ENCODE results near the gene SMAD9.

The SMAD9 gene

DNA sequence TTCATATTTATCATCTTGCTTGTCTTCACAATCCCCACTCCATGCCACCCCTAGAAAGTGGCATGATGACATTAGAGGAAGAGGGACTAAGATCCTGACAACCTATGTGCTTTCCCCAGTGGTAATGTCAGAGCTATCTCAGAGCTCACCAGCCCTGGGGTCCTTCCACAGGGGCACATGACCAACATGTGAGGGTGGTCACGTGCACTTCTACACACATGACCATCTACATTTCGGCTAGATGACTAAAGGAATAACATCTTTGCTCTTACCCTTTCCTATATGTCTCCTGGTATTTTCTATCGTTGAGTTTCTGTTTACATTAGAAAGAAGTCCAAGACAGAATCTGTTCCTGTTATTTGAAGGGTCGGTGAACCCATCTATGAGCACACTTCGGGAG lies 54.8 kb downstream of the SMAD9 start:
- no peak for DNase-seq (ENCODE audit: low read depth in 2 of 2)

- no peak for DNase-seq (ENCODE audit: low read depth in 2 of 2)
Observed at GRCh38 chr13:36862722-36863121, 57.3 kb downstream of the SMAD9 start.

DNA sequence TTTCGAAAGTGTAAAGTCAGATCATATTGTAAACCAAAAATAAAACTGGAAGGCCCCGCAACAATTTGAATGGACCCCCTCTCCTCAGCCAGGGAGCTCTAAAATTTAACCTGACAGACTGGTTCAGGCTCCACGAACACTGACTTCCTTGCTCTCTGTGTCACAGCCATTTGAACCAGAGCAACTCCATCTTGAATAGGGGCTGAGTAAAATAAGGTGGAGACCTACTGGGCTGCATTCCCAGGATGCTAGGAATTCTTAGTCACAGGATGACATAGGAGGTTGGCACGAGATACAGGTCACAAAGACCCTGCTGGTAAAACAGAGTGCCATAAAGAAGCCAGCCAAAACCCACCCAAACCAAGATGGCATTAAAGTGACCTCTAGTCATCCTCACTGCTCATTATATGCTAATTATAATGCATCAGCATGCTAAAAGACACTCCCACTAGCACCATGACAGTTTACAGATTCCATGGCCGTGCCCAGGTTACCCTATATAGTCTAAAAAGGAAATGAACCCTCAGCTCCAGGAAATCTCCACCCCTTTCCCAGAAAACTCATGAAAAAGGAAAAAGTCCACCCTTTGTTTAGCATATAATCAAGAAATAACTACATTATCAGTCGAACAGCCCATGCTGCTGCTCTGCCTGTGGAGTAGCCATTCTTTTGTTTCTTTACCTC lies 57.9 kb downstream of the SMAD9 start:
- no peak for DNase-seq (ENCODE audit: low read depth in 2 of 2)

DNA sequence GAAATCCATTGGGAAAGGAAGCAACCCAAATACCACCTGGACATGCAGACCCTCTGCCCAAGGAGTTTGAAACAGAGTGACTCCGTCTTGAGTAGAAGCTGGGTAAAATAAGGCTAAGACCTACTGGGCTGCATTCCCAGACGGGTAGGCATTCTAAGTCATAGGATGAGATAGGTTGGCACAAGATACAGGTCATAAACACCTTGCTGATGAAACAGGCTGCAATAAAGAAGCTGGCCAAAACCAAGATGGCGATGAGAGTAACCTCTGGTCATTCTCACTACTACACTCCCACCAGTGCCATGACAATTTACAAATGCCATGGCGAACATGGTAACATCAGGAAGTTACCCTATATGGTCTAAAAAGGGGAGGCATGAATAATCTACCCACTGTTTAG lies 60.8 kb downstream of the SMAD9 start:
- no peak for DNase-seq (ENCODE audit: low read depth in 2 of 2)

DNA sequence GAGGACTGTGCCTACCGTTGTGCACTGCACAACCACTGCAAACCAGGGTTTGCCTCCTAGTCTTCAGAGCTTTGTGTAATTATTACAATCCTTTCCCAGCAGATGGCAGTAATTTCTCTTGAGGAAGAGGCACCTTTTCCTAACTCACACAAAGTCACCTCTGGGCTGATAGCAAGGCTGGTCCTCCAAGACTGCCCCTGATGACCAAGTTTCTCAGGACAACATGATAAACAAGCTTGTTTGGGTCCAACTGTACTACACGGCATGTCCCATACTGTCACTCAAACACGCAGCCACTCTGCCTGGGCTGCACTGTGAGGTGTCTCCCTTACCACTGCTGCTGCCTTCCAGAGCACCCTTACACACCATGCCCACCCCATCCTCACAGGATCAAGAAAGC lies 61.7 kb downstream of the SMAD9 start:
- DNase-seq (ENCODE audit: low read depth in 2 of 2), result peak; percentile 20 to 28

GRCh38 chr13:36857253-36857652 lies 62.8 kb downstream of the SMAD9 start:
- DNase-seq (ENCODE audit: low read depth in 2 of 2), result no peak

GRCh38 chr13:36850790-36851438 lies 69.1 kb downstream of the SMAD9 start:
- DNase-seq (ENCODE audit: low read depth in 2 of 2), result no peak

- no peak for DNase-seq (ENCODE audit: low read depth in 2 of 2)
Observed at GRCh38 chr13:36848199-36848982, 71.6 kb downstream of the SMAD9 start.

DNA sequence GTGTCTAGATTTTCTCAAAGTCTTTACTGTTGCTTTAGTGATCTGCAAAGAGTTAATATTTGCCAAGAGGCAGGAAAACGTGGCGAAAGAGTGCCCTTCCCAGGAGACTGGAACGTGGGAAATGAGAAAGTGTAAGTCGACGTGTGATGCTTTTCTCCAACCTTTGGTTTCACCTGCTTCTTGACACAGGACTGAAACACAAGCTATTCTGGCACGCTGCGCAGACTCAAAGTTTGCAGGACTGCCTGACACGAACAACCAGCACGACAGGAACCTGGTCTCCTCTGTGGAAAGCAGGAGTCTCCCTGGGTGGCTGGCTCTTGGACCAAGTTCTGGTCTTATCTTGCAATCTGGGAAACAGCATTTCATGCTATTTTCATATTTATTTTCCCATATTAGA lies 72.4 kb downstream of the SMAD9 start:
- no peak for DNase-seq (ENCODE audit: low read depth in 2 of 2)

DNA sequence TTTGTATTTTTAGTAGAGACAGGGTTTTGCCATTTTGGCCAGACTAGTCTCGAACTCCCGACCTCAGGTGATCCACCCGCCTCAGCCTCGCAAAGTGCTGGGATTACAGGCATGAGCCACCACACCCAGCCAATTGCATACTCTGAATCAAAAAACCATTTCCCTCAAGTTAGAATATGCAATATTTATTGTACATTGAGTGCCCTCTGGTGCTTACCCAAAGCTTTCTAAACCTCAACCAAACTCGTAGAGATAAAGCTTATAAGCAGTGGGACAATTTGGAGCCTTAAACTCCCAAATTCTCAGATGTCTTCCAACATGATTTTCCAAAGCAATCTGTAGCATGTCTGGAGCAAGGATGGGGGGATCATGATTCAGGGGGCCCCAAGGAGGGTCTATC lies 78.6 kb downstream of the SMAD9 start:
- DNase-seq (ENCODE audit: low read depth in 2 of 2), result no peak

DNA sequence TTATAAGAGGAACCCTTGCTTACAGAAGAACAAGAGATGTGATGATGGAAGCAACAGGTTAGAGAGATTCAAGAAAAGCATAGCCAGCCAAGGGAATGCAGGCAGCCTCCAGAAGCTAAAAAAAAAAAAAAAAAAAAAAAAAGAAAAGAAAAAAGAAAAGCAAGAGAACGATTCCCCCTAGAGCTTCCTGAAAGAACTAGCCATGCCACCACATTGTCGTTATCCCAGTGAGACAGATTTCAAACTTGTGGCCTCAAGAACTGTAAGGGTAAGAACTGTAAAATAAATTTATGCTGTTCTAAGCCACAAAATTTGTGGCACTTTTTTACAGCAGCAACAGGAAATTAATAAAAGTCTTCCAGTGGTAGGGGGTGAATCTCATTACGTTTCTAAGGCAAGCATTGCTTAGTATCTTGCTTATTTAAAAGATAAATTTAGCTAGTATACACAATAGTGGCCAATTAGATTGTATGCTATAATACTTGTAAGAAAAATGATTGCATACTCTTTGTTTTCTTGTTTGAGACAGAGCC lies 79.3 kb downstream of the SMAD9 start:
- DNase-seq (ENCODE audit: low read depth in 2 of 2), result no peak

- DNase-seq (ENCODE audit: low read depth in 2 of 2), result no peak
Observed at GRCh38 chr13:36839981-36840380, 80.1 kb downstream of the SMAD9 start.

DNA sequence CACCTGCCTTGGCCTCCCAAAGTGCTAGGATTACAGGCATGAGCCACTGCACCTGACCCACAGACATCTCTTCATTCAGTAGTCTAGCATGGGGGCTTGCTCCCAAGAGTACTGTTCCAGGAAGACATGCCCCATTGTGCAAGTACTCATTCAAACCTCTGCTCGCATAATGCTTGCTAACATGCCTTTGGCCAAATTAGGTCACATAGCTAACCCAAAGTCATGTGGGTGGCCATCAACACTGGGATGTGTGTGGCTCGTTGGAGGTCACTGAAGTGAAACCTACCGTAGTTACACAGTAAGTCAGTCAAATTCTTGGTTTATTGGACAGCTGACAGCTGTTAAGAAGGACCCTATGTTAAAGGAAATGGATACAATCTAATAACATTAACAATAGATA lies 80.8 kb downstream of the SMAD9 start:
- DNase-seq (ENCODE audit: low read depth in 2 of 2), result no peak

DNA sequence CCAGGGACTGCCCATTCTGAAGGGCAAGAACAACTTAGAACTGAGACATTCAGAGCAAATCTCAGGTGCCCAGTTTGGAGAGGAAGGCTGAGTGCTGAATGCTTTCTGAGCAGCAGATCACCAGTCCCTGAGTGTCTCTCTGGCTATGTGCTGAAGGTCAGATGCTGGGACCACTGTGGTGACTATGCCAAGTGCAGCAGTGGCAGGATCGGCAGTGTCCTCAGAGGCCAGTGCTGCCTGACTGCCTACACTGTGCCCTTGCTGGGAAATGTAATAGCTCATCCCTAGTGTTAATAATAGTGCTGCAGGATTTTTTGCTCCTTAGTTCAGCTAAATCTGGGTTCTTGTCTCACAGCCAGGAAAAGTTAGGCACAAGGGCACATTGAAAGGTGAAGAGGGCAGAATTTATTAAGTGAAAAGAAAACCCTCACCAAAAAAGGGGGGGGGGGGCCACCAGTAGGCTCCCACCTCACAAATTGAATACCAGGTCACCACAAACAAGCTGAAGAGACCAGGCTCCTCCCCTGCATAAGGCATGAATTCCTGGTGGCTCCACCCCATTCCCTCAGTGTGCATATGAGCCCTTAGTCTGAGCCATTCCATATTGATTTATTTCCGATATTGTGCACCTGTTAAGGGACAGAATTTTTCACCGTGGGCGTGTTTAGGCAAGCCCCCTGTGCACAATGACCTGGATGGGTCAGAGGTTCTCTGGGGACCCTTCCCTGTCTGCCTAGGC lies 82.5 kb downstream of the SMAD9 start:
- DNase-seq (ENCODE audit: low read depth in 2 of 2), result no peak

DNA sequence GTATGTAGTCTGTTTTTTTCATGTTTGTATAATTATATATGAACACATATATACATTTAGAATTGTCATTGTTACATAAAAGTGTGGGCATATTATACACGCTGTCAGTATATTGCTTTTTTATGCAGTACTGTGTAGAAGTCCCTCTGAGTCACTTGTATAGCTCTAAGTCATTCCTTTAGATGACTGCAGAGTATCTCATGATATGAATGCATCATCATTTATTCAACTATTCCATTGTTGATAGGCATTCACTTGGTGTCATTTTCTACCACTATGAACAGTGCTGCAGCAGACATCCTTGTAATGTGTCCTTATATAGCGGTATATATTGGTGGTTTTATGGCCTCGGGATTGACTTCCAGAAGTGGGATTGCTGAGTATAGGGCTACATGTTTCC lies 85.7 kb downstream of the SMAD9 start:
- no peak for DNase-seq (ENCODE audit: low read depth in 2 of 2)

- no peak for DNase-seq (ENCODE audit: low read depth in 2 of 2)
Observed at GRCh38 chr13:36831291-36831690, 88.7 kb downstream of the SMAD9 start.

DNA sequence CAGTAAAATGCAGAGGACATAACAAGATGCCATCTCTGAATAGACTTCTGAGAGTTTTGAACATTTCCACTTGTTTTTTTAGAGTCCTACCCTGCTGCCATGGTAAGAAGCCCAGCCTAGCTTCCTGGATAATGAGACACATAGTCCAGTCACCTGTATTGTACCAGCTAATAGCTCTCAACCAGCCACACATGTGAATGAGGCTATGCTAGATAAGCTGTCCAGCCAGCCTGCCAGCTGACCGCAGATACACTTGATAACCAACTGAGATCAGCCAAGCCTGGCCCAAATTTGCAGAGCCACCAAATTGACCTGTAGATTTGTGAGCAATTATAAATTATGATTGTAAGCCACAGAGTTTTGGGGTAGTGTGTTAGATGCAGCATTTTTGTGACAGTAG lies 90.3 kb downstream of the SMAD9 start:
- DNase-seq (ENCODE audit: low read depth in 2 of 2), result no peak

GRCh38 chr13:36822785-36823184 lies 97.3 kb downstream of the SMAD9 start:
- DNase-seq (ENCODE audit: low read depth in 2 of 2), result no peak

DNA sequence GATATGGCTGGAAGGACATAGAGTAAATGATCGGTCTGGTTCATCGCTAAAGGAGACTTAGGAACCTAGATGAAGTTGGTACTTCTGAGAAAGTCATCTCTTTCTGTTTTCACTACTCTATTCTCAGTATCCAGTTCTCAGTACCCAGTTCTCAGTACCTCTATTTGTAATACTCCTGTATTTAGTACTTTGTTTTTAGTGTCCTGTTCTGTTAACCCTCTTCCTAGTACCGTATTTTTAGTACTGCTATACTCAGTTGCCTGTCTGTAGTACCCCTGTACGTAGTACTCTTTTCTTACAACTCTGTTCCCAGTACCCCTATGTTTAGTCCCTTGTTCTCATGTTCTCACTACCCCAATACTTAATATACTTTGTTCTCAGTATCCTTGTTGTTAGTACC lies 99.8 kb downstream of the SMAD9 start:
- DNase-seq (ENCODE audit: low read depth in 2 of 2), result no peak

- no peak for DNase-seq (ENCODE audit: low read depth in 2 of 2)
Observed at GRCh38 chr13:36819739-36820090, 100.3 kb downstream of the SMAD9 start.

DNA sequence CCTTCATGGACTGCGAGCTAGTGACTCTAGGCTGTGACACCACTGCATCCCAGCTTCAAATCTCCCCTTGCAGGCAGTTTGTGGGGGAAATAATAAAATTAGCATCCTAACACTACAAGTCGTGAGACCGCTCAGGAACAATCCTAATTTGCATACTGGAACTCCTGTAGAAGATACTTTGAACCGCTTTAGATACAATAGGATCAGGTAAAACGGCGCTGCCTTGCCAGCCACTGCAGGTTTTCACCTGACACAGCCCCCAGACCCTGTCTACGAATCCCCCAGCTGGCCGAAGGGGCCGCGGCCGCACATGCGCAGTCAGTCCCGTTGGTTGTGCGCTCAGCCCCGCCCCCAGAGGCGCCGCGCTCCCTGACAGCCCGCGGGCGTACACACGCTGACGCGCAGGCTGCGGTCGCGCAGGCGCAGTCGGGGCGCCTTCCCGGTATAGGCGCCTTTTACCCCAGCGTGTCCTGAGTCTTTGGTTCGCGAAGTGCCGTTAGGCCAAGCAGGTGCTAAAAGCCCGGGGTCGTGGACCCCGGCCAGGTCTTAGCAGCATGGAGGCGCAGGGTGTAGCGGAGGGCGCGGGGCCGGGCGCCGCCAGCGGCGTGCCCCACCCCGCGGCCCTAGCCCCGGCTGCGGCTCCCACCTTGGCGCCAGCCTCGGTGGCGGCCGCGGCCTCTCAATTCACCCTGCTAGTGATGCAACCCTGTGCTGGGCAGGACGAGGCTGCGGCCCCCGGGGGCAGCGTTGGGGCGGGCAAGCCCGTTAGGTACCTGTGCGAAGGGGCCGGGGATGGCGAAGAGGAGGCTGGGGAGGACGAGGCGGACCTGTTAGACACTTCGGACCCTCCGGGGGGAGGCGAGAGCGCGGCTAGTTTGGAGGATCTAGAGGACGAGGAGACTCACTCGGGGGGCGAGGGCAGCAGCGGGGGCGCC lies 101.0 kb downstream of the SMAD9 start, which contains the start of gene RFXAP:
RFXAP (plus strand) TSS at position 419 of the 935 bp plus-strand sequence; CDS start at position 555, 136 bp downstream.
- peak; percentile 67 to 68 for DNase-seq (ENCODE audit: low read depth in 2 of 2)

Measured in fibroblast of skin of left quadriceps (primary cell).